Smooth muscle cell (in vitro differentiated cells): ENCODE data around the gene AGBL4. TPM values are rescaled to one million over a fixed set of nuclear protein-coding genes. Genes with fewer than 3 reads are reported as not detected.

ENCODE experiments used
- DNase-seq: peaks from one replicate; lab custom pipeline; 2025; ENCODE audit not compliant: unreplicated experiment; lab: John Stamatoyannopoulos, UW
- H2AFZ ChIP-seq: fragments of 200-600 bp; sonication (generic); 2 replicates; pipeline ENCODE4 v1.6.0; 2016; ENCODE audit warnings: antibody characterized with exemption, low read depth, mild to moderate bottlenecking
- H3F3A ChIP-seq: fragments of 200-600 bp; sonication (generic); 2 replicates; pipeline ENCODE4 v1.6.0; 2017; ENCODE audit warnings: antibody characterized with exemption, low read depth
- H3K27ac ChIP-seq: fragments of 200-600 bp; sonication (generic); 2 replicates; pipeline ENCODE4 v1.5.1; 2016; ENCODE audit warnings: low read depth, mild to moderate bottlenecking
- H3K27me3 ChIP-seq: fragments of 200-600 bp; sonication (generic); 2 replicates; pipeline ENCODE4 v1.6.1; 2016; ENCODE audit warnings: low read depth, mild to moderate bottlenecking
- H3K36me3 ChIP-seq: fragments of 200-600 bp; sonication (generic); 2 replicates; pipeline ENCODE4 v1.5.1; 2016; ENCODE audit warnings: low read depth
- H3K4me1 ChIP-seq: fragments of 200-600 bp; sonication (generic); 2 replicates; pipeline ENCODE4 v1.5.1; 2016; ENCODE audit warnings: low read depth
- H3K4me2 ChIP-seq: fragments of 200-600 bp; sonication (generic); 2 replicates; pipeline ENCODE4 v1.6.0; 2016; ENCODE audit warnings: mild to moderate bottlenecking
- H3K4me3 ChIP-seq: fragments of 200-600 bp; sonication (generic); 2 replicates; pipeline ENCODE4 v1.5.1; 2016; ENCODE audit warnings: mild to moderate bottlenecking
- H3K79me2 ChIP-seq: fragments of 200-600 bp; sonication (generic); 2 replicates; pipeline ENCODE4 v1.6.0; 2016; ENCODE audit warnings: low read depth, mild to moderate bottlenecking
- H3K9ac ChIP-seq: fragments of 200-600 bp; sonication (generic); 2 replicates; pipeline ENCODE4 v1.6.0; 2016; ENCODE audit warnings: low read depth
- H3K9me3 ChIP-seq: fragments of 200-600 bp; sonication (generic); replicated peaks from 2 replicates; pipeline ENCODE4 v1.5.1; 2016; ENCODE audit warnings: low read depth
- H4K20me1 ChIP-seq: fragments of 200-600 bp; sonication (generic); 2 replicates; pipeline ENCODE4 v1.6.0; 2016; ENCODE audit warnings: low read depth
- WGBS: methylation state at CpG from one replicate; pipeline ENCODE4 v1.1.7; 2016; ENCODE audit warnings: low lambda C conversion rate; 5-methylcytosine and 5-hydroxymethylcytosine counted together
- polyA plus RNA-seq: library from polyadenylated mRNA; unstranded; fragments of >200 nt; fragmentation: Nextera tagmentation; extraction: Ambion mirVana; gene quantifications from 2 replicates; pipeline ENCODE4 v1.2.1, GENCODE V29; 2016
- total RNA-seq: library from RNA; depleted of rRNA; stranded (reverse); fragments of >200 nt; gene quantifications from 2 replicates; pipeline ENCODE4 v1.2.3, GENCODE V29; 2014
- TF ChIP-seq, protein P1 (sequence below): fragments of 200-600 bp; sonication (generic); IDR thresholded peaks from 2 replicates; pipeline ENCODE4 v1.5.1; 2017; ENCODE audit warnings: borderline replicate concordance, mild to moderate bottlenecking, antibody characterized with exemption; ENCODE audit not compliant: insufficient read depth, poor library complexity, severe bottlenecking

AGBL4 gene
- total and polyA plus RNA-seq, 2 experiments from 2014 or later = 0.29 TPM; not detected in 1

DNA sequence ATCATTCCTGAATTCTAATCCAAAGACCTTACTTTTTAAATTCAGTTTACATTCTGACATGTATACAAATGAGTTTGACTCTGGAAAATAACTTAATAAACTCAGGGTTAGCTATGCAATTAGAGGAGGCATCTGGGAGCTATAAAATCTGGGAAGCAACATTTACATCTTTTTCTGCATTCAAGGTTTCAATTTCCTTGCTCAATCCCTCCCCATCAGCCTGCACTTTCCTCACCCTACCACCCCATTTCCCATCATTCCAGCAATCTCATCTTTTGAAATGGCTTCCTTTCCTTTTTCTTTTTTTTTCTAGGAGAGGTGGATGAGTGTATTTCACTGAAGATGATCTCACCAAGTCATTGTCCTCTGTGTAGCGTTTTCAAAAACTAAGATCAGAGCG lies 1181.8 kb downstream of the AGBL4 start:
- no peak overlapping the region for H3K27ac ChIP-seq
- H3K36me3 ChIP-seq = no peaks in the 10 kb centered on the region
- TF ChIP-seq, protein P1, sequence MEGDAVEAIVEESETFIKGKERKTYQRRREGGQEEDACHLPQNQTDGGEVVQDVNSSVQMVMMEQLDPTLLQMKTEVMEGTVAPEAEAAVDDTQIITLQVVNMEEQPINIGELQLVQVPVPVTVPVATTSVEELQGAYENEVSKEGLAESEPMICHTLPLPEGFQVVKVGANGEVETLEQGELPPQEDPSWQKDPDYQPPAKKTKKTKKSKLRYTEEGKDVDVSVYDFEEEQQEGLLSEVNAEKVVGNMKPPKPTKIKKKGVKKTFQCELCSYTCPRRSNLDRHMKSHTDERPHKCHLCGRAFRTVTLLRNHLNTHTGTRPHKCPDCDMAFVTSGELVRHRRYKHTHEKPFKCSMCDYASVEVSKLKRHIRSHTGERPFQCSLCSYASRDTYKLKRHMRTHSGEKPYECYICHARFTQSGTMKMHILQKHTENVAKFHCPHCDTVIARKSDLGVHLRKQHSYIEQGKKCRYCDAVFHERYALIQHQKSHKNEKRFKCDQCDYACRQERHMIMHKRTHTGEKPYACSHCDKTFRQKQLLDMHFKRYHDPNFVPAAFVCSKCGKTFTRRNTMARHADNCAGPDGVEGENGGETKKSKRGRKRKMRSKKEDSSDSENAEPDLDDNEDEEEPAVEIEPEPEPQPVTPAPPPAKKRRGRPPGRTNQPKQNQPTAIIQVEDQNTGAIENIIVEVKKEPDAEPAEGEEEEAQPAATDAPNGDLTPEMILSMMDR = no peak
- no peaks in the 10 kb centered on the region for H3K4me1 ChIP-seq
- H4K20me1 ChIP-seq = no peaks in the 10 kb centered on the region
- no peaks in the 10 kb centered on the region for H3K79me2 ChIP-seq
- 43% methylated on average over 2 of the region's 2 CpGs for WGBS
- no peaks in the 10 kb centered on the region for H3F3A ChIP-seq
- H2AFZ ChIP-seq = no peak overlapping the region
- H3K4me3 ChIP-seq = no peak overlapping the region
- H3K9ac ChIP-seq = no peak overlapping the region
- peaks cover 4% of the 10 kb centered on the region for H3K27me3 ChIP-seq
- H3K4me2 ChIP-seq = peak overlapping the region; percentile 10
- DNase-seq = no peak
- H3K9me3 ChIP-seq = no peaks in the 10 kb centered on the region

DNA sequence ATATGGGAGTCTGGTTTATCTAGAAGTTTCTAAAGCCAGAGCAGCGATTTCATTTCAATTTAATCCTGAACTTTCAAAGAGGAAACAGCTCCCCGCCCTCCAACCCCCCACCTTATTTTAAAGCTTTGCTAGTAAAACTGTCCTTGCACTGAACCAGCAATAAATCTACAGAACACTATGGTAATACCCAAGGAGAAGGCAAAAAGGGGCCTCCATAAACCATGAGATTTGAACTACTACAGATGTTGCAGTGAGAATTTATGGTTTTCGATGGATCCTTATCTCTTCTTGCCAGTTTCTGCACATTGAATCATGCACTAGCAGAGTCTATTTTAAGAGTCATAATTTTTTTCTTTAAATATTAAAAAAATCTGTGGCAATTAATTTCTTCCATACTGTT lies 1182.3 kb downstream of the AGBL4 start:
- H3K4me2 ChIP-seq = peak overlapping the region; percentile 10
- WGBS = 44% methylated on average over 3 of the region's 3 CpGs

DNA sequence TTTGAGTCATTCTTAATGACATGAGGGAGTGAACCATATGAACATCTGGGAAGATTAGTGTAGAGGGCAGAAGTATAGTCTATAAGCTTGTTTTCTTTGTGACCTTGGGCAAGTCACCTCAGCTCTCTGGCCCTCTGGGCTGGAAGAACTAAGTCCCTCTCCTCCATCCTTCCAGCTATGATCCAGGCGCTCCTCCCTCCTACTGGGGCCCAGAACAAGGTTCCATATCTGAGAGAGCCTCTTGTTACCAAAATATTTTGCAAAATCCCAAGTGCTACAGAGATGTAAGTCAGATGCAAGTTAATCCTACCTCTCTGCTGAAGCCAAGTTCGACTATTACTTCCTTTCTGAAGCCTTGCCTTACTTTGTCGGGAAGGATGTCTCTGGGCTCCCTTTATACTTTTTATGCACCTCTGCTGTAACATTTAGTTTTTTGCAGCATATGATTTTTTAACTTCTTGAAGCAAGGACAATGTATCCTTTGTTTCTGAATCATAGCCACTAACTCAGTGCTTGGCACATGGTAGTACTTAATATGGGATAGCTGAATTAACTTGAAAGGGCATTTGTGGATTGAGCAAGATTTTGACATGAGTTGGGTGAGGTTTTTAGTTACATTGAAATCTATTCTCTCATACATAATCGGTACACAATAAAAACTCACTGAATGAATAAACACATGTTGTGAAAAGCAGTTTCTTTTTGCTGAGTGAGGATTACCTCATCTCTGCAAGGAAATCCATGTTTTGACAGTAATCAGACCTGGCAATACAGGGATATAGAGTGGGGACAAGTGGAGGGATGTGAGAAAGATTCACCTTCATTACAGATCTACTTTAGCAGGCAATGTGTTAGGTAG lies 1192.4 kb downstream of the AGBL4 start:
- Histone ChIP-seq H3K27me3 (peaks cover 6% of the 10 kb centered on the region), H4K20me1 (no peaks in the 10 kb centered on the region), H3F3A (no peaks in the 10 kb centered on the region), H3K79me2 (no peaks in the 10 kb centered on the region), H3K4me3 (no peak overlapping the region), H3K36me3 (no peaks in the 10 kb centered on the region), H3K9me3 (no peaks in the 10 kb centered on the region), H2AFZ (no peak overlapping the region), H3K4me1 (no peaks in the 10 kb centered on the region), H3K4me2 (no peak overlapping the region), H3K9ac (no peak overlapping the region), H3K27ac (no peak overlapping the region)
- TF ChIP-seq, protein P1 = no peak
- DNase-seq = no peak
- WGBS = 85% methylated on average over 4 of the region's 4 CpGs

More for the DNA sequence above, 1182.3 kb downstream of the AGBL4 start:
- Histone ChIP-seq H3K4me1 (no peaks in the 10 kb centered on the region), H3K36me3 (no peaks in the 10 kb centered on the region), H3K9ac (no peak overlapping the region), H4K20me1 (no peaks in the 10 kb centered on the region), H3K9me3 (no peaks in the 10 kb centered on the region), H2AFZ (no peak overlapping the region), H3K27ac (no peak overlapping the region), H3K4me3 (no peak overlapping the region), H3F3A (no peaks in the 10 kb centered on the region), H3K79me2 (no peaks in the 10 kb centered on the region), H3K27me3 (peaks cover 5% of the 10 kb centered on the region)
- DNase-seq = no peak
- TF ChIP-seq, protein P1 = no peak
